CD4-positive, alpha-beta T cell treated with Interleukin-6 for 4 hours (primary cell): ENCODE data around the gene GPR34.
"Not testable (repeated sequence)": the region's sequence is repeated elsewhere in the genome, so short reads cannot be mapped to it uniquely, and the experiment has no call there.

ENCODE experiments used
- DNase-seq: peaks from one replicate; pipeline ENCODE4 v3.0.0-alpha.2; 2020; ENCODE audit warnings: mixed read lengths

GPR34 gene

GRCh38 chrX:41703574-41704029 lies 14.8 kb downstream of the GPR34 start:
- no peak for DNase-seq

GRCh38 chrX:41705042-41705441 lies 16.3 kb downstream of the GPR34 start:
- DNase-seq, result no peak

GRCh38 chrX:41705680-41706374 lies 17.1 kb downstream of the GPR34 start:
- DNase-seq, result no peak

GRCh38 chrX:41707218-41707617 lies 18.4 kb downstream of the GPR34 start:
- no peak for DNase-seq

- no peak for DNase-seq
These were observed 19.7 kb downstream of the GPR34 start for GRCh38 chrX:41708486-41708885.

GRCh38 chrX:41711021-41711667 lies 22.4 kb downstream of the GPR34 start:
- no peak for DNase-seq

- DNase-seq, result no peak
These were observed 27.4 kb downstream of the GPR34 start for GRCh38 chrX:41716222-41716621.

GRCh38 chrX:41716767-41717473 lies 28.1 kb downstream of the GPR34 start:
- DNase-seq, result no peak

GRCh38 chrX:41718481-41719235 lies 29.9 kb downstream of the GPR34 start:
- DNase-seq, result no peak

GRCh38 chrX:41719610-41720009 lies 30.8 kb downstream of the GPR34 start:
- not testable (repeated sequence) for DNase-seq

GRCh38 chrX:41720125-41720779 lies 31.5 kb downstream of the GPR34 start:
- DNase-seq, result peak; percentile 32

GRCh38 chrX:41721590-41721989 lies 32.8 kb downstream of the GPR34 start:
- DNase-seq, result no peak

GRCh38 chrX:41722214-41722613 lies 33.4 kb downstream of the GPR34 start:
- no peak for DNase-seq

- no peak for DNase-seq
These were observed 34.2 kb downstream of the GPR34 start for GRCh38 chrX:41722816-41723618.

- DNase-seq, result no peak
These were observed 35.1 kb downstream of the GPR34 start, which contains the start of gene GPR82 for GRCh38 chrX:41723826-41724225. Gene GPR82, plus strand, starts transcription at chrX:41724181. Its CDS starts 2,846 bp downstream, at chrX:41727027.

GRCh38 chrX:41728125-41728524 lies 39.4 kb downstream of the GPR34 start:
- DNase-seq, result no peak

GRCh38 chrX:41730081-41730480 lies 41.3 kb downstream of the GPR34 start:
- no peak for DNase-seq

- DNase-seq, result no peak
These were observed 43.5 kb downstream of the GPR34 start for GRCh38 chrX:41732260-41732659.

GRCh38 chrX:41733939-41734338 lies 45.2 kb downstream of the GPR34 start:
- DNase-seq, result no peak

- no peak for DNase-seq
These were observed 45.8 kb downstream of the GPR34 start for GRCh38 chrX:41734530-41734929.

GRCh38 chrX:41737065-41737464 lies 48.3 kb downstream of the GPR34 start:
- DNase-seq, result peak; percentile 28

- DNase-seq, result no peak
These were observed 51.1 kb downstream of the GPR34 start for GRCh38 chrX:41739871-41740270.
